AG09309 (cell line): ENCODE measurements around the gene ADAM15.

Experiments
- DNase-seq: peaks from one replicate; pipeline ENCODE4 v3.0.0-alpha.2; 2010; ENCODE audit warnings: low read depth
- H3K4me3 ChIP-seq: 2 replicates; pipeline ENCODE4 v1.5.1; 2011; ENCODE audit warnings: mild to moderate bottlenecking, low read depth, low read length, moderate library complexity; ENCODE audit not compliant: control insufficient read depth
- TF ChIP-seq, protein P1 (sequence below): IDR thresholded peaks from 2 replicates; pipeline ENCODE4 v1.5.1; 2011; ENCODE audit warnings: mild to moderate bottlenecking, low read depth, low read length, inconsistent platforms; ENCODE audit not compliant: insufficient read depth, control insufficient read depth; ENCODE audit errors: missing control alignments

ADAM15 gene

DNA sequence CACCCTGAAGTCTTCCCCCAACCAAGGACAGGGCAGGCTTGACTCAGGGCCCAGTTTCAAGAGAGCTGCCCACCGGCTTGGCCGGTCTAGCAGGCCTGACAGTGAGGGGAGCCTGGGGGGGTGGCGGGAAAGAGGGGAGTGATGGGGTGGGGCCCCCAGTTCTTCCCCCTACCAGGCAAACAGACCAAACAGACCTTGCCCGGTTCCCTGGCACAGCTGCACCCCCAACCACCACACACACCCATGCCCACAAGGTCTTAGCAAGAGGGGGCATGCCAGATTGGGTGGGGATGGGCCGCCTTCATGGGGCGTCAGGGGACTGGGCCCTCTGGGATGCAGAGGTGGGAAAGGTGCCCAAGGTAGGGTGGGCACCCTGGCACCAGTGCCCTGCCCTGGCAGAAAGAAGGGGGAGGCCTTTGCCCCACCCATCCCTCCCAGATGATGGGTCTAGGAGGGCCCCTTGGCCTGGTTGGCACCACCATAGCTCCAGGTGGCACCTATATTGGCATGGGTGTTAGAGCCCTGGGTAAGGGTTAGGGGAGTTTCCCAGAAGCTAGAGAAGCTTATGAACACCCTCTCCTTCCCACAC lies 39.6 kb upstream of the ADAM15 start:
- TF ChIP-seq, protein P1, sequence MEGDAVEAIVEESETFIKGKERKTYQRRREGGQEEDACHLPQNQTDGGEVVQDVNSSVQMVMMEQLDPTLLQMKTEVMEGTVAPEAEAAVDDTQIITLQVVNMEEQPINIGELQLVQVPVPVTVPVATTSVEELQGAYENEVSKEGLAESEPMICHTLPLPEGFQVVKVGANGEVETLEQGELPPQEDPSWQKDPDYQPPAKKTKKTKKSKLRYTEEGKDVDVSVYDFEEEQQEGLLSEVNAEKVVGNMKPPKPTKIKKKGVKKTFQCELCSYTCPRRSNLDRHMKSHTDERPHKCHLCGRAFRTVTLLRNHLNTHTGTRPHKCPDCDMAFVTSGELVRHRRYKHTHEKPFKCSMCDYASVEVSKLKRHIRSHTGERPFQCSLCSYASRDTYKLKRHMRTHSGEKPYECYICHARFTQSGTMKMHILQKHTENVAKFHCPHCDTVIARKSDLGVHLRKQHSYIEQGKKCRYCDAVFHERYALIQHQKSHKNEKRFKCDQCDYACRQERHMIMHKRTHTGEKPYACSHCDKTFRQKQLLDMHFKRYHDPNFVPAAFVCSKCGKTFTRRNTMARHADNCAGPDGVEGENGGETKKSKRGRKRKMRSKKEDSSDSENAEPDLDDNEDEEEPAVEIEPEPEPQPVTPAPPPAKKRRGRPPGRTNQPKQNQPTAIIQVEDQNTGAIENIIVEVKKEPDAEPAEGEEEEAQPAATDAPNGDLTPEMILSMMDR: no peak
- H3K4me3 ChIP-seq: no peak overlapping the region
- no peak for DNase-seq

DNA sequence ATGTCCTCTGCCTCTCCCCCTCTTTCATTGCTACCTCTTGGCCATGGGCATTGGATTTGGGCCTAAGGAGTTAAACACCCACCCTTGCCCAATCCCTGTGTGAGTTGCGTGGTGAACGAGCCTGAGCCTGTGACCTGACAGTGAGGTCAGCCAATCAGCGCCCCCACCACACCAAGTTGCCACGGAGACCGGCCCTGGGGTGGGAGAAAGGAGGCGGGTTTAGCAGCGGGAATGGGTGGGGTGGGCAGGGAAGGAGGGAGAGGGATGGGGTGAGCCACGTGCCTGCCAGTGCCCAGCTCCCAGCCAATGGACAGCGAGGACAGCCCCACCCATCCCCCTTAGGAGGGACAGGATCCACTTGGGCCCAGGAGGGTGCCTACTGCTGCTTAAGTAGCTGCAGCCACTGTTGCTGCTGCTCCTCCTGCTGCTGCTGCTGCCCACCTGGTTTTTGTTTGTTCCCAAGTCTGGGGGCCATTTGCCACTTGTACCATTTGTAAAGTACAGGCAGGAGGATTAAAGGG lies 39.0 kb upstream of the ADAM15 start:
- no peak for DNase-seq
- H3K4me3 ChIP-seq: no peak overlapping the region
- TF ChIP-seq, protein P1: no peak

DNA sequence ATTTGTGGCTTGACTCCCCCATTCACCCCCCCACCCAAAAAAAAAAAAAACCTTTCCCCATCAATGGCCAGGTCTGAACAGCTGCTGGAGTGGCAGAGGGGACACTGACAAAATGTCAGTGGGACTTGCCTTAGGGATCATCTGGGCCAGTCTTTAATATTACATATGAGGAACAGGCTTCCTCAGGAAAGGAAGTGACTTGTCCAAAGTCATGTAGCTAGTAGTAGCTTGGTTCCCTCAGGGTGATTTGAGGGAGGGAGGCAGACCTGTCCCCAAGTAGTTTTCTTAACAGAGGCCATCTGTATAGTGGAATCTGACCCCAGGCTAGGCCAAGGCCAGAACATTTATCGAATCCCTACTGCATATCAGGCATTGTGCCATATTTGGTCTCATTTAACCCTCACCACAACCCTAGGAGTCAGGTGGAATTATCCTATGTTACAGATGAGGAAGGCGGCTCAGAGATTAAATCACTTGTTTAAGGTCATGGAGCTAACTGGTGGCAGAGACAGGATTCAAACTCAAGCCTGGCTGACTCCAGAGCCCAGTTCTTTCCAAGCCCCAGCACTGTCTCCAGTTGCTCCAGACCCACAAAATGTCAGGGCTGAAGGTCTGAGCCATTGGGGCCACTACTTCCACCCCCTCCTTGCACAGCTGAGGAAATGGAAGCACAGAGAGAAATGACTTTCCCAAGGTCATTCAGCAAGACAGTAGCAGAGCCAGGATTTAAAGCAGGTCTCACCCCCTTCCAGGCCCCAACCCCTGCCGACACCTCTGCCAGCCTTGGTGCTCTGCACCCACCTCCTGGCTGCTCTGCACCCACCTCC lies 38.1 kb upstream of the ADAM15 start:
- no peak for DNase-seq
- TF ChIP-seq, protein P1: no peak
- H3K4me3 ChIP-seq: no peak overlapping the region

DNA sequence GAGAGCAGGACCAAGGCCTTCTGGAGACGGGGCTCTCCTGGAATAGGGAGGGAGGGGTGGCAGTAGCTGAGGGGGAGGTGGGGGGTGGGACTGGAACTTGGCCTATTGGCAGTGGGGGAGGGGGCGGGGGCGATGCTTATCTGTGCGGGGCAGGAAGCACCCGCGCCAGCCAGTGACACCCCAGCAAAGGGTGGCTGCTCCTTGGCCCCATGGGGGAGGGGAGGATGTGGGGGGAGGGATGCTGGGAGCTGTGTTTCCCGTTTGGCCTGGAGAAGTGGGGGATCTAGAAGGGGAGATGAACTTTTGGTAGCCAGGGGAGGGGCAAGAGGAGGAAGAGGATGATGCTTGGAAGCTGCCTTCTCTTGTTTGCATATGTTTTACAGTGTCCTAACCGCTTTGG lies 37.5 kb upstream of the ADAM15 start:
- TF ChIP-seq, protein P1: no peak
- H3K4me3 ChIP-seq: no peak overlapping the region
- no peak for DNase-seq

DNA sequence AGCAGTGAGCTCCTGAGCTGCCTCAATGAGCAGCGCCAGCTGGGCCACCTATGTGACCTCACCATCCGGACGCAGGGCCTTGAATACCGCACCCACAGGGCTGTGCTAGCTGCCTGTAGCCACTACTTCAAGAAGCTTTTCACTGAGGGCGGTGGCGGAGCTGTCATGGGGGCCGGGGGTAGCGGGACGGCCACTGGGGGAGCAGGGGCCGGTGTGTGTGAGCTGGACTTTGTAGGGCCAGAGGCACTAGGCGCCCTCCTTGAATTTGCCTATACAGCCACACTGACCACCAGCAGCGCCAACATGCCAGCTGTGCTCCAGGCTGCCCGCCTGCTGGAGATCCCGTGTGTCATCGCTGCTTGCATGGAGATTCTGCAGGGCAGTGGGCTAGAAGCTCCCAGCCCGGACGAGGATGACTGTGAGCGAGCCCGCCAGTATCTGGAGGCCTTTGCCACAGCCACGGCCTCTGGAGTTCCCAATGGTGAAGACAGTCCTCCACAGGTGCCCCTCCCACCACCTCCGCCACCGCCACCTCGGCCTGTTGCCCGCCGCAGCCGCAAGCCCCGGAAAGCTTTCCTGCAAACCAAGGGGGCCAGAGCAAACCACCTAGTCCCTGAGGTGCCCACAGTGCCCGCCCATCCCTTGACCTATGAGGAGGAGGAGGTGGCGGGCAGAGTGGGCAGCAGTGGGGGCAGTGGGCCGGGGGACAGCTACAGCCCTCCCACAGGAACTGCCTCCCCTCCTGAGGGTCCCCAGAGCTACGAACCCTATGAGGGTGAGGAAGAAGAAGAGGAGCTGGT lies 36.2 kb upstream of the ADAM15 start:
- no peak for DNase-seq
- TF ChIP-seq, protein P1: no peak

DNA sequence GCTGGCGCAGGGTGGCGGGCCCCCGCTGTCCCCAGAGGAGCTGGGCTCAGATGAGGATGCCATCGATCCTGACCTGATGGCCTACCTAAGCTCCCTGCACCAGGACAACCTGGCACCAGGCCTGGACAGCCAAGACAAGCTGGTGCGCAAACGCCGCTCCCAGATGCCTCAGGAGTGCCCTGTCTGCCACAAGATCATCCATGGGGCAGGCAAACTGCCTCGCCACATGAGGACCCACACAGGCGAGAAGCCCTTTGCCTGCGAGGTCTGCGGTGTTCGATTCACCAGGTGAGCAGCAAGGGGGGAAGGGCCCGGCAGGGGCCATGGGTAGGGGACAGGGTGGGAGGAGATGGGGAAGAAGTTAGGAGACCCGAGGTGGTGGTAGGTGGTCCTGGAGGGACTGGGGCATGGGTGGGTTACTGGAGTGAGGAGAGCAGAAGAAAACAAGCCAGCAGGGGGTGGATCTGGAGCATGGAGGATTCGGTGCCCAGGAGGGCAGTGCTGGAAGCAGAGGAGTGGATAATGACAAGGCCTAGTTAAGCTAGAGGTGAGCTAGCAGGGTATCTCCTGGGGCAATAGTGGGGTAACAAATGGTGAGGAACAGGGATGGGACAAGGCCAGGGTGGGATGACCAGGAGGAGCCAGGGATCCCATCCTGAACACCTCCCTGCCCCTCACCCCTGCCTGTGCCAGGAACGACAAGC lies 35.4 kb upstream of the ADAM15 start:
- no peak overlapping the region for H3K4me3 ChIP-seq
- DNase-seq: no peak
- TF ChIP-seq, protein P1: no peak

More for the DNA sequence above, 36.2 kb upstream of the ADAM15 start:
- no peak overlapping the region for H3K4me3 ChIP-seq
